Hepatocyte (in vitro differentiated cells): Measurements from ENCODE around the gene DYRK1A.

Experiments
- CTCF ChIP-seq: fragments of 200-600 bp; sonication (generic); IDR thresholded peaks from 2 replicates; pipeline ENCODE4 v1.5.1; 2016; ENCODE audit warnings: antibody characterized with exemption, mild to moderate bottlenecking; ENCODE audit not compliant: poor library complexity
- EZH2 ChIP-seq: fragments of 200-600 bp; sonication (generic); IDR thresholded peaks from 2 replicates; pipeline ENCODE4 v1.6.1; 2016; ENCODE audit warnings: antibody characterized with exemption, mild to moderate bottlenecking, borderline replicate concordance
- EZH2phosphoT487 ChIP-seq: fragments of 200-600 bp; sonication (generic); IDR thresholded peaks from one replicate; pipeline ENCODE4 v1.6.1; 2018; ENCODE audit warnings: antibody characterized with exemption, mild to moderate bottlenecking, low read depth, moderate library complexity; ENCODE audit not compliant: unreplicated experiment, severe bottlenecking

DNA sequence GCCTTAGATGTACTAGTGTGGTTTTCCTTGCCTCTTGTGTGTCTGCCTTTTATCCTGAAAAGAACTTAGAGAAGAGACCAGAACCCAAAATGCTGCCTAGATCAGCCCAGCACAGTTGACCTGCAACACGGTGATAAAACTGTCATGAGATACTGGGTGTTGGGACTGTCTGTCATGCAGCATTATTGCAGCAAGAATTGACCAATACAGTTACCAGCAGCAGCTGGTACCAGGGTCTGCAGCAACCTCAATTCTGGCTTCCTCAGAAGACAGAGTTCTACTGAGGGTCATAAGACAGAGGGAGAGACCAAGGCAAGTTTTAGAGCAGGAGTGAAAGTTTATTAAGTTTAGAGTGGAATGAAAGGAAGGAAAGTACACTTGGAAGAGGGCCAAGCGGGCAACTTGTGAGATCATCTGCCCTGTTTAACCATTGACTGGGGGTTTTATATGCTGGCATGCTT is 182.0 kb downstream of the DYRK1A start:
- no peak for TF ChIP-seq CTCF
- TF ChIP-seq EZH2 = no peak
- no peak for TF ChIP-seq EZH2phosphoT487
